Measurements from ENCODE around the gene ANO1.
A peak's percentile ranks its signal among the peaks of the same experiment; 100 is the strongest.

The ANO1 gene

GRCh38 chr11:70175236-70175698, 97.2 kb downstream of the ANO1 start:
- no peak for TF ChIP-seq ZFX (IDR thresholded peaks at IDR 0.05; ENCODE audit: borderline replicate concordance)
- TF ChIP-seq CTCF (IDR thresholded peaks at IDR 0.05), result no peak
- no peak overlapping the region for H3K27ac ChIP-seq

- H3K27ac ChIP-seq, result no peak overlapping the region
- TF ChIP-seq CTCF (IDR thresholded peaks at IDR 0.05), result peak; percentile 97
- no peak for TF ChIP-seq ZFX (IDR thresholded peaks at IDR 0.05; ENCODE audit: borderline replicate concordance)
Measured at GRCh38 chr11:70176940-70177689, 99.0 kb downstream of the ANO1 start.

- TF ChIP-seq CTCF (IDR thresholded peaks at IDR 0.05) (no peak), ZFX (IDR thresholded peaks at IDR 0.05; ENCODE audit: borderline replicate concordance) (no peak)
- H3K27ac ChIP-seq, result no peak overlapping the region
Measured at GRCh38 chr11:70180906-70181305, 102.8 kb downstream of the ANO1 start.

GRCh38 chr11:70182266-70182665, 104.1 kb downstream of the ANO1 start:
- TF ChIP-seq CTCF (IDR thresholded peaks at IDR 0.05) (no peak), ZFX (IDR thresholded peaks at IDR 0.05; ENCODE audit: borderline replicate concordance) (no peak)
- no peak overlapping the region for H3K27ac ChIP-seq

- TF ChIP-seq CTCF (IDR thresholded peaks at IDR 0.05), result no peak
- no peak for TF ChIP-seq ZFX (IDR thresholded peaks at IDR 0.05; ENCODE audit: borderline replicate concordance)
- no peak overlapping the region for H3K27ac ChIP-seq
Measured at GRCh38 chr11:70183032-70183431, 104.9 kb downstream of the ANO1 start.

- no peak for TF ChIP-seq CTCF (IDR thresholded peaks at IDR 0.05)
- no peak for TF ChIP-seq ZFX (IDR thresholded peaks at IDR 0.05; ENCODE audit: borderline replicate concordance)
- H3K27ac ChIP-seq, result no peak overlapping the region
Measured at GRCh38 chr11:70183483-70184176, 105.5 kb downstream of the ANO1 start.

GRCh38 chr11:70184396-70184795, 106.3 kb downstream of the ANO1 start:
- H3K27ac ChIP-seq, result no peak overlapping the region
- no peak for TF ChIP-seq CTCF (IDR thresholded peaks at IDR 0.05)
- TF ChIP-seq ZFX (IDR thresholded peaks at IDR 0.05; ENCODE audit: borderline replicate concordance), result no peak
